Endothelial cell of umbilical vein (primary cell): ENCODE results near the gene RC3H1. TPM values are rescaled to one million over a fixed set of nuclear protein-coding genes. Genes with fewer than 3 reads are reported as not detected.

Source experiments
- BruUV-seq: library from RNA; stranded (reverse); fragments of 400-500 nt; replicated peaks from 2 replicates; lab custom pipeline; 2021; lab: Mats Ljungman, UMichigan
- CTCF ChIA-PET: fragments of 300-600, 350-600 bp; sonication (Branson Sonifier 250); formaldehyde crosslinking; loops from one replicate; lab custom pipeline; 2021; ENCODE audit warnings: antibody characterized with exemption, inconsistent platforms; lab: Charles Lee
- POLR2A ChIA-PET: fragments of 300-600, 350-600 bp; sonication (Branson Sonifier 250); formaldehyde crosslinking; loops from one replicate; lab custom pipeline; 2021; ENCODE audit warnings: antibody characterized with exemption, inconsistent platforms; lab: Charles Lee
- DNase-seq: peaks from one replicate; pipeline ENCODE4 v3.0.0-alpha.2; 2011; ENCODE audit warnings: low read depth, low spot score
- FAIRE-seq: peaks from 2 replicates; lab custom pipeline; 2011; peaks lifted over from hg19 to GRCh38; lab: Jason Lieb, UNC
- H2AFZ ChIP-seq: 2 replicates; pipeline ENCODE4 v1.6.0; 2012; ENCODE audit warnings: low read depth, low read length, control low read depth, inconsistent platforms
- H3K27ac ChIP-seq: 2 replicates; pipeline ENCODE4 v1.5.1; 2011; ENCODE audit warnings: low read depth, mild to moderate bottlenecking, control low read depth, low read length, moderate library complexity; ENCODE audit not compliant: insufficient read depth
- H3K27me3 ChIP-seq, 2 experiments: 2 replicates each; pipeline versions ENCODE4 v1.6.0 to v1.6.1; 2011; ENCODE audit warnings: low read length in 2 of 2, mixed read lengths in 1 of 2; ENCODE audit not compliant: control insufficient read depth in 2 of 2, insufficient read depth in 2 of 2
- H3K36me3 ChIP-seq, 2 experiments: 2 replicates in 1 of 2; 3 replicates in 1 of 2; pipeline ENCODE4 v1.5.1; 2011; ENCODE audit warnings: low read length in 2 of 2, mild to moderate bottlenecking in 1 of 2, moderate library complexity in 1 of 2; ENCODE audit not compliant: control insufficient read depth in 2 of 2, insufficient read depth in 2 of 2; ENCODE audit errors: extremely low read depth in 1 of 2
- H3K4me1 ChIP-seq: 3 replicates; pipeline ENCODE4 v1.5.1; 2011; ENCODE audit warnings: mild to moderate bottlenecking, low read length; ENCODE audit not compliant: control insufficient read depth, insufficient read depth; ENCODE audit errors: extremely low read depth
- H3K4me2 ChIP-seq: 2 replicates; pipeline ENCODE4 v1.6.1; 2011; ENCODE audit warnings: low read length, control low read depth, mixed read lengths; ENCODE audit not compliant: insufficient read depth
- H3K4me3 ChIP-seq, 3 experiments: fragments of 200-600 bp in 1 of 3; sonication (generic), shearing (Covaris generic) in 1 of 3; replicated peaks in 1 of 3; 2 replicates each; pipeline ENCODE4 v1.5.1; 2011 to 2016; ENCODE audit warnings: control low read depth in 3 of 3, low read length in 3 of 3, mild to moderate bottlenecking in 2 of 3, inconsistent platforms in 1 of 3, low read depth in 1 of 3, moderate library complexity in 1 of 3; ENCODE audit not compliant: insufficient read depth in 1 of 3
- H3K79me2 ChIP-seq: 2 replicates; pipeline ENCODE4 v1.6.0; 2012; ENCODE audit warnings: low read length, inconsistent platforms; ENCODE audit not compliant: control insufficient read depth, insufficient read depth
- H3K9ac ChIP-seq: replicated peaks from 2 replicates; pipeline ENCODE3; 2011; ENCODE audit warnings: low read length, control low read depth; ENCODE audit not compliant: insufficient read depth; ENCODE audit errors: extremely low read depth
- H3K9me1 ChIP-seq: replicated peaks from 3 replicates; pipeline ENCODE4 v1.6.0; 2011; ENCODE audit warnings: mild to moderate bottlenecking, low read length; ENCODE audit not compliant: control insufficient read depth, insufficient read depth; ENCODE audit errors: extremely low read depth
- H3K9me3 ChIP-seq: replicated peaks from 2 replicates; pipeline ENCODE4 v1.5.1; 2012; ENCODE audit warnings: low read length, inconsistent platforms; ENCODE audit not compliant: control insufficient read depth, insufficient read depth
- H4K20me1 ChIP-seq: replicated peaks from 2 replicates; pipeline ENCODE3; 2011; ENCODE audit warnings: mild to moderate bottlenecking, low read length; ENCODE audit not compliant: control insufficient read depth, insufficient read depth; ENCODE audit errors: extremely low read depth
- CTCF ChIP-seq, 2 donors: IDR thresholded peaks; 1 replicate in 1 of 2; 2 replicates in 1 of 2; pipeline ENCODE4 v1.5.1; 2011; ENCODE audit warnings: low read length in 2 of 2, mild to moderate bottlenecking in 2 of 2, moderate library complexity in 2 of 2, control low read depth in 1 of 2, inconsistent platforms in 1 of 2, low read depth in 1 of 2; ENCODE audit not compliant: insufficient read depth in 1 of 2; ENCODE audit errors: extremely low read depth in 1 of 2
- EZH2 ChIP-seq: IDR thresholded peaks from 2 replicates; pipeline ENCODE4 v1.6.1; 2012; ENCODE audit warnings: borderline replicate concordance, low read depth, mild to moderate bottlenecking, moderate library complexity, low read length, inconsistent platforms; ENCODE audit not compliant: severe bottlenecking
- FOS ChIP-seq: IDR thresholded peaks from 2 replicates; pipeline ENCODE4 v1.6.1; 2011; ENCODE audit warnings: mild to moderate bottlenecking, low read length, moderate library complexity, borderline replicate concordance; ENCODE audit not compliant: insufficient read depth
- GATA2 ChIP-seq: IDR thresholded peaks from 2 replicates; pipeline ENCODE4 v1.7.0; 2011; ENCODE audit warnings: low read depth, mild to moderate bottlenecking, moderate library complexity, mixed read lengths, low read length; ENCODE audit not compliant: insufficient read length, insufficient read depth
- JUN ChIP-seq: IDR thresholded peaks from 2 replicates; pipeline ENCODE4 v1.6.1; 2011; ENCODE audit warnings: borderline replicate concordance, low read depth; ENCODE audit not compliant: insufficient read length, insufficient read depth
- MAX ChIP-seq: IDR thresholded peaks from 2 replicates; pipeline ENCODE4 v1.6.1; 2011; ENCODE audit not compliant: insufficient read depth, insufficient read length
- MYC ChIP-seq: IDR thresholded peaks from one replicate; pipeline ENCODE4 v1.6.1; 2011; ENCODE audit warnings: mild to moderate bottlenecking, low read depth, low read length
- POLR2A ChIP-seq: IDR thresholded peaks from 2 replicates; pipeline ENCODE4 v1.6.1; 2012; ENCODE audit warnings: low read depth, mild to moderate bottlenecking, control low read depth, low read length
- POLR2AphosphoS5 ChIP-seq: IDR thresholded peaks from 2 replicates; pipeline ENCODE4 v1.6.1; 2012; ENCODE audit warnings: low read depth, mild to moderate bottlenecking, control low read depth, low read length, moderate library complexity; ENCODE audit not compliant: insufficient read depth
- dilution Hi-C: fragments of 300-500 bp; cut with MboI; formaldehyde crosslinking; loops from one replicate; pipeline ENCODE4 v1.15.0; 2019; ENCODE audit warnings: low sequenced_read_pairs; ENCODE audit not compliant: extremely low pct_ligation_motif_present
- intact Hi-C: fragments of 100-400 bp; cut with micrococcal nuclease; formaldehyde crosslinking; loops from one replicate; pipeline ENCODE4 v1.10.0; 2022
- polyA plus RNA-seq, 4 experiments: library from polyadenylated mRNA; depleted of rRNA in 3 of 4; stranded (reverse) in 3 of 4; unstranded in 1 of 4; fragments of >200 nt; gene quantifications; 2 replicates each; pipeline versions ENCODE4 v1.2.1 to v1.2.3, GENCODE V29; 2011 to 2012; ENCODE audit warnings: missing spikeins in 1 of 4
- total RNA-seq: library from RNA; stranded (reverse); gene quantifications from 2 replicates; pipeline ENCODE4 v1.2.3, GENCODE V29; 2021

Gene RC3H1
- total and polyA plus RNA-seq, 2 donors (not counting 3 experiments of a cell fraction or from before 2014, with no cell fraction given), result 7.0 to 41.4 TPM

- CTCF ChIA-PET, result no interaction called here
Measured at GRCh38 chr1:174032671-174033222, 10.6 kb upstream of the RC3H1 start.

GRCh38 chr1:174031099-174031498, 8.9 kb upstream of the RC3H1 start:
- Histone ChIP-seq H3K4me3 (no peak overlapping the region), H3K9me1 (no peaks in the 10 kb centered on the region), H3K9me3 (no peaks in the 10 kb centered on the region), H3K27me3 (peaks cover 3% of the 10 kb centered on the region in 2 experiments), H3K27ac (no peak overlapping the region), H3K4me1 (no peaks in the 10 kb centered on the region), H3K36me3 (no peaks in the 10 kb centered on the region), H3K79me2 (no peaks in the 10 kb centered on the region), H3K9ac (no peak overlapping the region), H2AFZ (no peak overlapping the region), H4K20me1 (no peaks in the 10 kb centered on the region), H3K4me2 (no peak overlapping the region)
- DNase-seq, result no peak
- POLR2A ChIA-PET, result no interaction called here
- TF ChIP-seq MYC, result no peak
- TF ChIP-seq EZH2, result no peak
- no peak for TF ChIP-seq POLR2AphosphoS5
- TF ChIP-seq POLR2A, result no peak
- no peak for TF ChIP-seq FOS
- TF ChIP-seq MAX, result no peak
- no peak for TF ChIP-seq GATA2
- TF ChIP-seq JUN, result no peak
- no peak for TF ChIP-seq CTCF (IDR thresholded peaks at IDR 0.05; ENCODE audit: extremely low read depth in 1 of 2, insufficient read depth in 1 of 2, low read depth in 1 of 2, low read length in 2 of 2)
- intact Hi-C loops (no loop called here), dilution Hi-C loops (no loop called here)
- CTCF ChIA-PET, result no interaction called here
- no peak for FAIRE-seq
- no TSS peak for BruUV-seq

More at GRCh38 chr1:174032671-174033222, 10.6 kb upstream of the RC3H1 start:
- dilution Hi-C loops (no loop called here), intact Hi-C loops (no loop called here)
- Histone ChIP-seq H4K20me1 (no peaks in the 10 kb centered on the region), H3K4me3 (no peak overlapping the region), H3K79me2 (no peaks in the 10 kb centered on the region), H3K27me3 (peaks cover 3 to 5% of the 10 kb centered on the region in 2 experiments), H2AFZ (no peak overlapping the region), H3K9ac (no peak overlapping the region), H3K27ac (no peak overlapping the region), H3K9me1 (no peaks in the 10 kb centered on the region), H3K36me3 (no peaks in the 10 kb centered on the region), H3K4me1 (no peaks in the 10 kb centered on the region), H3K4me2 (no peak overlapping the region), H3K9me3 (no peaks in the 10 kb centered on the region)
- DNase-seq (no peak), FAIRE-seq (no peak)
- POLR2A ChIA-PET, result no interaction called here
- TF ChIP-seq POLR2AphosphoS5, result no peak
- no peak for TF ChIP-seq FOS
- TF ChIP-seq GATA2, result no peak
- TF ChIP-seq POLR2A, result no peak
- no peak for TF ChIP-seq EZH2
- no peak for TF ChIP-seq MYC
- no peak for TF ChIP-seq JUN
- no TSS peak for BruUV-seq
